Stimulated activated naive CD4-positive, alpha-beta T cell treated with Interleukin-2 at 50 U/mL for 16 hours (primary cell): Measurements from ENCODE around the gene CACNA2D4.
A peak's percentile ranks its signal among the peaks of the same experiment; 100 is the strongest.

Source experiments
- DNase-seq: peaks from one replicate; lab custom pipeline; 2025; lab: John Stamatoyannopoulos, UW

The CACNA2D4 gene

GRCh38 chr12:1800401-1801302 is 117.8 kb downstream of the CACNA2D4 start:
- DNase-seq: no peak

DNA sequence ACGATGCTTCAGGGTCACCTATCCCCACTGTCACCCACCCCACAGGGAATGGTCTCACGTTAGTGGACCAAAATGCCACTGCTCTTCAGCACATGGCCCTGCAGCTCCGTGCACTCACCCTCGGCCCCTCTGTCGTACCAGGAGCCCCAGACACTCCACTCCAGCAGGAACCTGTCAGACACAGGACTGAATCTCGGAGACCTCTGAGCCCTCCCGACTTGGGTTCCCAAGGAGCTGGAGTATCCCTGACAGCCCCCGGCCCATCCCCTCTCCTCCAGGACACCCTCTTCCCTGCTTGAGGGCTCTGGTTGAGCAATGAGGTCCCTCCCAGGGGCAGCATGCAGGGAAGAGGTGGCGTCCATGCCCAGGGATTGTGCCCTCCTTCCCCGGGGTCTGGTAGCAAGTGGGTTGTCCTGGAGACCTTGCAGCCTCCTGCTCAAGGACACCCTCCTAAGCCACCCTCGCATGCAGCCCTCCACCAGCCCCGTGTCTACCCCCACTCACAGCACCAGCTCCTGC is 118.5 kb downstream of the CACNA2D4 start:
- DNase-seq: no peak

- DNase-seq: no peak
These were observed 119.2 kb downstream of the CACNA2D4 start for GRCh38 chr12:1799051-1799881.

GRCh38 chr12:1798641-1799020 is 119.8 kb downstream of the CACNA2D4 start:
- DNase-seq: no peak

GRCh38 chr12:1797991-1798640 is 120.3 kb downstream of the CACNA2D4 start:
- no peak for DNase-seq

- peak; percentile 49 for DNase-seq
These were observed 121.2 kb downstream of the CACNA2D4 start for GRCh38 chr12:1797011-1797901.

GRCh38 chr12:1796515-1797010 is 121.9 kb downstream of the CACNA2D4 start:
- DNase-seq: peak; percentile 28

DNA sequence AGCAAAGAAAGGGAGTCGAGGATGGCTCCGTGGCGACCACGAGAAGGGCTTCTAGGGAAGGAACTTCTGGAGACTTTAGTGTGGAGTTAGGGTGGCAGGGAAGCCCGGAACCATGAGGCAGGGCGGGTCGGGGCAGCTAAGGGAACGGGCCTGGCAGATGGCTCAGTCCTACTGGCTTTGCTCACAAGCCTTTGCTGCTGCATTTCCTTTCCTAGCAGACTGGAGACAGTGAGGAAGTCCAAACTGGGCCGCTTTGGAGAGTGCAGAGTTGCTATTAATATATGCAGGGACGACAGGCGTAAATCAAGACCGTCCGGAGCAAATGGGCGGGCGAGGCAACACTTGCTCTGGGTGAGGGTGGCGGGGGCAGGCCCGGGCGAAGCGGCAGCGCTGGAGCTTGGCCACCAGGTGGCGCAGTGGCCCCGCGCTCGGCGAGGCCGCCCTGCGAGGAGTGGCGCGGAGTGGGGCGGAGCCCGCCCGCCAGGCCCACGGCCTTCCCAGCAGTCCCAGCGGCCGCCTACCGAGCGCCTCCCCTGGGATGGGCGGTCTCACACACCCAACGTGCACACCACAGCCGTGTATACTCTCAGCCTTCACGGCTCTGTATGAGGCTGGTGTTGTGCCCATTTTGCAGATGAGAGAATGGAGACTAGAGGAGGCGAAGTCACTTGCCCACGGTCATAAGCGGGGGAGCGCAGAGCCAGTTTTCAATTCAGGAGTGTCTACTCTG is 122.5 kb downstream of the CACNA2D4 start:
- peak; percentile 95 for DNase-seq

DNA sequence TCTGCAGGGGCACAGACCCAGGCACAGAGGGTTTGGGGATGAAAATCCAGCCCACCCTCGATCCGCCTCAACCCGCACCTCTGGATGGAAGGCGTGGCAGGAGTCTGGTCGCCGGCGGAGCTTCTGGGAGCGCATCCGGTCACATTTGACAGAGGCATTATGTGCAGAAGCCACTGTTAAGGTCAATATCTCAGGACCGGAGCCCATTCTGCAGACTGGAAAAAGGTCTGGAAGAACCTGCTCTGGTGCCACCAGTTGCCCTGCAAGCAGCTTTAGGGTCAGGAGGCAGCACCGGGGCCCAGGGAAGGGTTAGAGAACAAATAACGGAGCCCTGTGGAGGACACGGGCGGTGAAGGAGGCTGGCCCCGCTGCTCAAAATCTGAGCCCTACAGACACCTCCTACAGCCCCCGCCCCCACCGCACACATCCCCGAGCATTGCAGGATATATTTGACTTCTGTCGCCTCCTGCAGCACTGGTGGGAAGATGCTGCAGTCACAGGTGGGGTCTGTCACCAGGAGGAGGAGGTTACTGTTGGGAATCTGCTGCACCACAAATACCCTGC is 123.1 kb downstream of the CACNA2D4 start:
- DNase-seq: no peak

GRCh38 chr12:1794440-1795090 is 123.9 kb downstream of the CACNA2D4 start:
- no peak for DNase-seq

GRCh38 chr12:1793426-1794210 is 124.8 kb downstream of the CACNA2D4 start:
- DNase-seq: no peak

DNA sequence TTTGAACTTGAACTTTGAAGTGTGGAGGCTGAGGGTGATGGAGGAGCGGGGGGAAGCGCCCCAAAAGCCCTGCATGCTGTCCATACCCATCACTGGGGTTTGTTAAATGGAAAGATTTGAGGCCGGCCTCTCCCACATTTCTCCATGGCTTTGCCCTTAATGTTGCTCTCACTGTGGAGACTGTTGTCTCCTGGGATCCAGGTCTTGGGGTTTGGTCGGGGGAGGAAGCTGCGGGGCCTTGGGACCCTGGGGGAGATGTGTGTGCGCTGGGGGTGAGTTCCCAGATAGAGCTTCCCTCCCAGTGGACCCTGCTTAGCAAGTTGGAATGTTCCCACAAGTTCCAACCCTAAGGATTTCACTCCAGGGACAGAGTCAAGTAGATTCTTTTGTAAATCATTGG is 126.0 kb downstream of the CACNA2D4 start:
- DNase-seq: no peak

- peak; percentile 51 for DNase-seq
These were observed 127.2 kb downstream of the CACNA2D4 start for GRCh38 chr12:1791104-1791841.

DNA sequence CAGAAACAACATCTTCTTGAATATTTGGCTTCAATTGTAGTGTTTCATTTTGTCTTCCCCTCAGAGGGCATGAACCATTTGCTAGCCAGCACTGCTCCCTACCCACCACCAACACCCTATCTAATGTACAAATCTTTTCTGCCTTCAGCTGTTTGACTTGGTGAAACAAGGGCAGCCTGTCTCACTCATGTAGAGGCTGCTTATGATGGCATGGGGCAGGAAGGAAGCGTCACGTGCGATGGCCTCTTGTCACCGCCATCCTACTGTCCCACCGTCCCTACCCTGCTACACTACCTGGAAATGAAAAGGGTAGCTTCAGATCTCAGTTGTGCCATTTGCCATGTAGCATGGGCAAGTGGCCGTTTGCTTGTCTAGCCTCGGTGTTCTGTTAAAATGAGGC is 128.0 kb downstream of the CACNA2D4 start:
- no peak for DNase-seq

DNA sequence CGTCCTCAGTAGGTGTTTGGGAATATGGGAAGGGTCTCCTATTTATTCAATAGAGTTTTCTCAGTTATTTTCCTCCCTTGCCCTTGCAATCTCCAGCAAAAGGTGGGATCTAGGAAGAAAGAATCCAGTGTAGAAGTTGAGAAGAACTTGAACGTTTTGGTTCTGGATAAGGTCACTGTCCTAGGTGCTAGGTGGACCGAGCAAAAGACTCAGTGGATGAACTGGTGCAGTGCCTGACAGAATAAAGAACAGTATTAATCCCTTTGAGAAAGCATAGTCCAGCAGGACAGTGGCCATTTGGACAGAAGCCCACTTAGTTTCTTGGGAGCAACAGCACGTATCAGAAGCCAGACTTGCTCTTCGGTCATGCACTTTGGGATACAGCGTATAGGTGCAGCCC is 130.7 kb downstream of the CACNA2D4 start:
- no peak for DNase-seq

GRCh38 chr12:1782215-1782614 is 136.2 kb downstream of the CACNA2D4 start:
- no peak for DNase-seq

GRCh38 chr12:1781772-1782171 is 136.7 kb downstream of the CACNA2D4 start:
- no peak for DNase-seq

DNA sequence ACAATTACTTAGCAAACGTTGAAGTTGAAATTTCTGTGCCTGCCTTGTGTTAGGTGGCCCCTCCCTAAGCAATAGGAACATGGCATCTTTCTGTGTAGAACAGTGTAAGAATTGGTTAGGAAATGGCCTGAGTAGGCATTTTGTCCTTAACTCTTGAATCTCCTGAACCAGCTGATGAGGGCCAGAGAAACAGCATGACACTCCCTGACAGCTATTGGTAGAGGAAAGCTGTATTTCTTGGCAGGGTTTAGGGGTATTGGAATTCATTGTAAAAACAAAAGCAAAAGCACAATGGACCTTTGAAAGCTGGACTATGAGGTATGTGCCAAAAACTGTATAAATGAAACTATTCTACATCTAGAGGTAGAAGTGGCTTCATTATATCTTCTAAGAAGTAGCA is 138.7 kb downstream of the CACNA2D4 start:
- DNase-seq: no peak
